ENCODE data around the gene AEBP1. TPM values are rescaled to one million over a fixed set of nuclear protein-coding genes. Genes with fewer than 3 reads are reported as not detected.

Gene AEBP1
- polyA plus RNA-seq, 1 donor = 65.4 TPM

GRCh38 chr7:44084701-44085100 is 19.4 kb upstream of the AEBP1 start:
- DNase-seq (ENCODE audit: low read depth) = no peak

- no peak for DNase-seq (ENCODE audit: low read depth)
Measured at GRCh38 chr7:44085546-44085945, 18.6 kb upstream of the AEBP1 start.

- no peak for DNase-seq (ENCODE audit: low read depth)
Measured at GRCh38 chr7:44086627-44087026, 17.5 kb upstream of the AEBP1 start.

GRCh38 chr7:44087911-44088838 is 16.0 kb upstream of the AEBP1 start:
- no peak for DNase-seq (ENCODE audit: low read depth)

GRCh38 chr7:44093102-44093641 is 11.0 kb upstream of the AEBP1 start:
- DNase-seq (ENCODE audit: low read depth) = no peak

GRCh38 chr7:44094365-44094764 is 9.8 kb upstream of the AEBP1 start:
- no peak for DNase-seq (ENCODE audit: low read depth)

GRCh38 chr7:44094883-44095592 is 9.1 kb upstream of the AEBP1 start:
- no peak for DNase-seq (ENCODE audit: low read depth)

- no peak for DNase-seq (ENCODE audit: low read depth)
Measured at GRCh38 chr7:44095781-44096180, 8.4 kb upstream of the AEBP1 start.

GRCh38 chr7:44096326-44096881 is 7.7 kb upstream of the AEBP1 start:
- DNase-seq (ENCODE audit: low read depth) = no peak

GRCh38 chr7:44097064-44097932 is 6.8 kb upstream of the AEBP1 start:
- DNase-seq (ENCODE audit: low read depth) = no peak

- no peak for DNase-seq (ENCODE audit: low read depth)
Measured at GRCh38 chr7:44098092-44099068, 5.8 kb upstream of the AEBP1 start.

GRCh38 chr7:44099669-44100068 is 4.5 kb upstream of the AEBP1 start:
- DNase-seq (ENCODE audit: low read depth) = no peak

- DNase-seq (ENCODE audit: low read depth) = no peak
Measured at GRCh38 chr7:44100458-44101302, 3.5 kb upstream of the AEBP1 start.

- no peak for DNase-seq (ENCODE audit: low read depth)
Measured at GRCh38 chr7:44101303-44101965, 2.7 kb upstream of the AEBP1 start.

- no peak for DNase-seq (ENCODE audit: low read depth)
Measured at GRCh38 chr7:44101966-44102845, 1.9 kb upstream of the AEBP1 start.

GRCh38 chr7:44102846-44103565 is 1.1 kb upstream of the AEBP1 start:
- no peak for DNase-seq (ENCODE audit: low read depth)

GRCh38 chr7:44103566-44103922 is 601 bp upstream of the AEBP1 start:
- DNase-seq (ENCODE audit: low read depth) = no peak
